ENCODE results near the gene MDH2.
"Not testable (repeated sequence)": the region's sequence is repeated elsewhere in the genome, so short reads cannot be mapped to it uniquely, and the experiment has no call there.

MDH2 gene

GRCh38 chr7:76114742-76115141 is 66.8 kb downstream of the MDH2 start:
- DNase-seq, result not testable (repeated sequence)
